ENCODE measurements around the gene CELSR3.
A peak's percentile ranks its signal among the peaks of the same experiment; 100 is the strongest.

Gene CELSR3

GRCh38 chr3:48655606-48656005 lies 7.1 kb downstream of the CELSR3 start:
- ATAC-seq (ENCODE audit: low read depth) = no peak; the same call in 2 of the 3 replicates

DNA sequence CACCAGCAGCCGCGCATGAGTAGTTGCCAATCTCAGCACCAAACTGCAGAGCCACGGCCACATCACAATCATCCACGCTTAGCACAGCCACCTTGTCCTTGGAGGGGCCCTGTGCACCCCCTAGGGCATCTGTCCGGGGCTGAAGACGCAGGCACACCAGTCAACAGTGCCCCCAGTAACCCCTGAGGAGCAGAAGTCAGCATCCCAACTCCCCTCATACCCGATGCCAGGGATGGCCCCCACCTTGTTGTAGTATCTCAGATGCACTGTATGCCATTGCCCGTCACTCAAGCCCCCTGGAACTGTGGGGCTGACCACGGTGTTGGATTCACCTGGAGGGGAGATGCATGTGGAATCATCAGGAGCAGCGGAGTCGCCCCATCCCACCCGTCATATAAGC lies 7.6 kb downstream of the CELSR3 start:
- no peaks in the 10 kb centered on the region for H3K36me3 ChIP-seq (ENCODE audit: low read depth)
- no peak for TF ChIP-seq CTCF (IDR thresholded peaks at IDR 0.05; ENCODE audit: poor library complexity, severe bottlenecking)
- H3K27me3 ChIP-seq (ENCODE audit: insufficient read depth, poor library complexity, severe bottlenecking) = no peaks in the 10 kb centered on the region
- DNase-seq (ENCODE audit: low spot score) (no peak), ATAC-seq (ENCODE audit: low read depth) (no peak)
- H3K9me3 ChIP-seq (ENCODE audit: severe bottlenecking) = no peaks in the 10 kb centered on the region
- peak overlapping the region; percentile 27 for H3K27ac ChIP-seq (ENCODE audit: poor library complexity, severe bottlenecking)
- H3K4me3 ChIP-seq (ENCODE audit: severe bottlenecking) = no peak overlapping the region
- no peaks in the 10 kb centered on the region for H3K4me1 ChIP-seq (ENCODE audit: insufficient read depth, poor library complexity, severe bottlenecking)

More at GRCh38 chr3:48655606-48656005, 7.1 kb downstream of the CELSR3 start:
- Histone ChIP-seq H3K4me3 (ENCODE audit: severe bottlenecking) (peak overlapping the region; percentile 36), H3K27ac (ENCODE audit: poor library complexity, severe bottlenecking) (peak overlapping the region; percentile 27), H3K4me1 (ENCODE audit: insufficient read depth, poor library complexity, severe bottlenecking) (no peaks in the 10 kb centered on the region), H3K36me3 (ENCODE audit: low read depth) (no peaks in the 10 kb centered on the region), H3K9me3 (ENCODE audit: severe bottlenecking) (no peaks in the 10 kb centered on the region), H3K27me3 (ENCODE audit: insufficient read depth, poor library complexity, severe bottlenecking) (no peaks in the 10 kb centered on the region)
- TF ChIP-seq CTCF (IDR thresholded peaks at IDR 0.05; ENCODE audit: poor library complexity, severe bottlenecking) = no peak
- DNase-seq (ENCODE audit: low spot score) = no peak

- no peaks in the 10 kb centered on the region for H3K4me1 ChIP-seq (ENCODE audit: insufficient read depth, poor library complexity, severe bottlenecking)
- ATAC-seq (ENCODE audit: low read depth) = no peak
- DNase-seq (ENCODE audit: low spot score) = no peak
- H3K27ac ChIP-seq (ENCODE audit: poor library complexity, severe bottlenecking) = no peak overlapping the region
- no peak overlapping the region for H3K4me3 ChIP-seq (ENCODE audit: severe bottlenecking)
- no peaks in the 10 kb centered on the region for H3K27me3 ChIP-seq (ENCODE audit: insufficient read depth, poor library complexity, severe bottlenecking)
- no peaks in the 10 kb centered on the region for H3K9me3 ChIP-seq (ENCODE audit: severe bottlenecking)
- H3K36me3 ChIP-seq (ENCODE audit: low read depth) = no peaks in the 10 kb centered on the region
- TF ChIP-seq CTCF (IDR thresholded peaks at IDR 0.05; ENCODE audit: poor library complexity, severe bottlenecking) = no peak
These were observed 9.6 kb downstream of the CELSR3 start for GRCh38 chr3:48652923-48653715.

DNA sequence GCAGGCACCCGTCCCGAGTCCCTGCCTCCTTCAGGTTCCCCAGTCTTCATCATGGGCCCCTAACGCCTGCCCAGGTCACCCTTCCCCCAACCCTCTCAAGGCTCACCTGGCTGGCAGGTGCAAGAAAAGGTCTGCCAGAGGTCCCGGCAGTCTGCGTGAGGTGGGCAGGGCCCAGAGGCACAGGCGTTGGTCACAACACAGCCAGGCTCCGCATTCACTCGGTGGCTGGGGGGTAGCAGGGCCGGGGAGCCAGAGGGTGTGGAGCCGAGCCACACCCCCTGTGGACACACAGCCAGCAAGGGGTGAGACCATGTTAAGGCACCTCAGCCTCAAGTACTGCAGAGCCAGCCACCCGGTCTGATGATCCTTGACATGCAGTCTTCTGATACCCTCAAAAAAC lies 10.9 kb downstream of the CELSR3 start:
- ATAC-seq (ENCODE audit: low read depth) (no peak), DNase-seq (ENCODE audit: low spot score) (no peak)
- Histone ChIP-seq H3K4me1 (ENCODE audit: insufficient read depth, poor library complexity, severe bottlenecking) (no peaks in the 10 kb centered on the region), H3K27me3 (ENCODE audit: insufficient read depth, poor library complexity, severe bottlenecking) (no peaks in the 10 kb centered on the region), H3K4me3 (ENCODE audit: severe bottlenecking) (no peak overlapping the region), H3K36me3 (ENCODE audit: low read depth) (no peaks in the 10 kb centered on the region), H3K9me3 (ENCODE audit: severe bottlenecking) (no peaks in the 10 kb centered on the region), H3K27ac (ENCODE audit: poor library complexity, severe bottlenecking) (no peak overlapping the region)
- no peak for TF ChIP-seq CTCF (IDR thresholded peaks at IDR 0.05; ENCODE audit: poor library complexity, severe bottlenecking)

GRCh38 chr3:48650723-48651122 lies 12.0 kb downstream of the CELSR3 start:
- no peak for TF ChIP-seq CTCF (IDR thresholded peaks at IDR 0.05; ENCODE audit: poor library complexity, severe bottlenecking)
- Histone ChIP-seq H3K27ac (ENCODE audit: poor library complexity, severe bottlenecking) (no peak overlapping the region), H3K9me3 (ENCODE audit: severe bottlenecking) (no peaks in the 10 kb centered on the region), H3K27me3 (ENCODE audit: insufficient read depth, poor library complexity, severe bottlenecking) (no peaks in the 10 kb centered on the region), H3K4me1 (ENCODE audit: insufficient read depth, poor library complexity, severe bottlenecking) (no peaks in the 10 kb centered on the region), H3K36me3 (ENCODE audit: low read depth) (no peaks in the 10 kb centered on the region), H3K4me3 (ENCODE audit: severe bottlenecking) (no peak overlapping the region)
- ATAC-seq (ENCODE audit: low read depth) (no peak), DNase-seq (ENCODE audit: low spot score) (no peak)
